Hematopoietic multipotent progenitor cell (in vitro differentiated cells): Measurements from ENCODE around the gene SLC5A10. TPM values are rescaled to one million over a fixed set of nuclear protein-coding genes. Genes with fewer than 3 reads are reported as not detected.
"Not testable (repeated sequence)": the region's sequence is repeated elsewhere in the genome, so short reads cannot be mapped to it uniquely, and the experiment has no call there.

Experiments used
- DNase-seq, 3 donors: peaks; one replicate each; pipeline ENCODE4 v3.0.0-alpha.2; 2011 to 2015; ENCODE audit warnings: low read depth in 2 of 3, low spot score in 2 of 3
- total RNA-seq: library from RNA; depleted of rRNA; stranded (reverse); fragments of >200 nt; gene quantifications from one replicate; pipeline ENCODE4 v1.2.3, GENCODE V29; 2012

The SLC5A10 gene
- total RNA-seq, 1 donor = 0.81 TPM

DNA sequence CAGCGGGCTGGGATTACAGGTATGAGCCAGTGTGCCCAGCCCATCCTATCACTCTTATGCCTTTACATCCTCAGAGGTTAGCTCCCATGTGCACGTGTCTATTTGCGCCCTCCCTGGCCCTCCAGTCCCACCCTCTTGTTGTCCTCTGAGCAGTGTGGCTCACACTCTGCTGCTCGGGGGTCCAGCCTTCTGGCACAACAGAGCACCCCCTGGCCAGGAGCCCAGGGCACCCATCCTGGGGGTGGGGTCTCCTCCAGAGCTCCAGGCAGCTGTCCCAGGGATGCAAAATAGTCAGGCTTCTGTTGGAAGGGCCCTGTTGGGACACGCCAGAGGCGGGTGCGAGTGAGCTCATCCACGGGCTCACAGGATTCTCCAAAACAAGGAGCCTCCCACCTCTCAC, 64.3 kb downstream of the SLC5A10 start:
- no peak for DNase-seq

DNA sequence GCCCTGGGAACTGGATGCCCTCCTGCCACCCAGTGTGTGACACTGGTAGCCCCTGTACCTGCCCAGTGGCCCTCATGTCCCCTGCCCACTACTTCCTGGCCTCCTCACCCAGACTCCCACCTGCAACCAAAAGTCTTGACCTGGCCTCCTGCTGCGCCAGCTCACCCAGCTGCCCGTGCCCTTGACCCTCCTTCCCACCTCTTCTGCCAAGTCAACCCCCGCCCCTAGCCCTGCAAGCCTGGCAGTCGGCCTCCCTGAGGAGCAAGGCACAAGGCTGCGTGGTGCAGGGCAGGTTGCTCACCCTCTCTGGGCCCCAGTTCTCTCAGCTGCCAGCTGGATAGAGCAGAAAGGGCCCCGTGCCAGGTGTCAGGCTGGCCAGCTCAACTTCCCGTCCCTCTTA, 64.9 kb downstream of the SLC5A10 start:
- no peak for DNase-seq

DNA sequence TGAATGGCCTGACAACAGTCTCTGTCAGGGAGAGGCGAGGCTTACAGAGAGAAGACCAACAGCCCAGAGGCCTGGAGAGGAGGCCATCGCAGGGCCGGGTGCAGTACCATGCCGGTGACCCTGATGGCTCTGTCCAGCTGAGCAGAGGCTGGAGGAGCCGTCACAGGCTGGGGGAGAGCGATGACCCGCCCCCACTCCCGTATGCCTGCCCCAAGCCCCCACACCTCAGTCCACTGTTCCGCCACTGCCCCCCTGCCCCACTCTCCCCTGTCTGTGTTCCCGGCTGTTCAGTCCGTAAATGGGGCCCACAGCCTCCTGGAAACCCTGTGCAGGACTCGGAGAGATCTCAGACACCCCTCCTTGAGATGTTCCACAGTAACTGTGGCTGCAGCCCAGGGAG, 65.4 kb downstream of the SLC5A10 start:
- DNase-seq = no peak

DNA sequence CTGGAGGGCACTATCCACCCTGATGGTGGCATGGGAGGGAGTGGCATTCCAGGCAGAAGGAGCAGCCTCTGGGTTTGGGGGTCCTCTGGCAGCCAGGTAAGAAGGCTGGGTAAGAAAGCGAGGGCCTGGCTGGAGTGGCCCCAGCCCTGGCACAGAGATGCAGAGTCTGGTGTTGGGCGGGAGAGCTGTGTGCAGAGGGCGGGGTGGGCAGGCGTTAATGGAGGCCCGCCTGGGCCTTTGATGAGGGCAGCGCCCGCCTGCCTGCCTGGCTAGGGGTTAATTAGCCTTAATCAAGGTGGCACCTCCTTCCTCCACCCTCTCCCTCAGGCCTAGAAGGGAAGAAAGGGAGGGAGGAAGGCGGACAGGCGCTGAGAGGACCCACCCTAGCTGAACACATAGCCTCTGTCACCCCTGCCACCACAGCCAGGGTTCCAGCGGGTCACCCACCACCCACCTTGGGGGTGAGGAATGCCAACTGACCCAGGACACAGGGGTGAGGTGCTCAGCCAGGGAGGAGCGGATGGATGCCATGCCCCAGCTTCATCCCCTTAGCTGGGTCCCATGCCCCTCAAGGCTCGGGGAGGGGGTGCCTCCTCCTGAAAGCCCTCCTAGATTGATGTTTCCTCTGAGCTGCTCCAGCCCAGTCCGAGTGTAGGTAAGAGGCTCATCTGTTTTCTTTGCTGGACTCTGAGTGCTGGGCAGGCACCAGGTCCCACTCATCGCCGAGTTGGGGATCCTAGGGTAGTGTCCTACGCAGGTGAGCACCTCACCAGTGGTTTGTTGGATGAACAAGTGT, 66.0 kb downstream of the SLC5A10 start:
- DNase-seq = no peak

DNA sequence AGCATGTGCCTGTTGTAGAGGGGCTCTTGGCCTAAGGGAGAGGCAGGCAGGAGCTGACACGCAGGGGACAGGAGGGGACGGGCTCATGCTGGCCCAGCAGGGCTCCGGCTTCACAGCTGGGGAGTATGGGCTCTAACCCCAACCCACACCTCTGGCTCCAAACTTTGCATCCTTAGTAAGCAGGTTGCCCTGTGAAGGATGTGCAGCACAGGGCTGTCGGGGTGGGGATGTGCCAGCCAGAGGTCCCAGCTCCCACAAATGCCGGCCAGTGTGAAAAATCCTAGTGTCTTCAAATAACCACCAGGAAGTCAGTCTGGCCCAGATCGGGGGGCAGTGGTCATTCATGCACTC, 66.6 kb downstream of the SLC5A10 start:
- no peak for DNase-seq

DNA sequence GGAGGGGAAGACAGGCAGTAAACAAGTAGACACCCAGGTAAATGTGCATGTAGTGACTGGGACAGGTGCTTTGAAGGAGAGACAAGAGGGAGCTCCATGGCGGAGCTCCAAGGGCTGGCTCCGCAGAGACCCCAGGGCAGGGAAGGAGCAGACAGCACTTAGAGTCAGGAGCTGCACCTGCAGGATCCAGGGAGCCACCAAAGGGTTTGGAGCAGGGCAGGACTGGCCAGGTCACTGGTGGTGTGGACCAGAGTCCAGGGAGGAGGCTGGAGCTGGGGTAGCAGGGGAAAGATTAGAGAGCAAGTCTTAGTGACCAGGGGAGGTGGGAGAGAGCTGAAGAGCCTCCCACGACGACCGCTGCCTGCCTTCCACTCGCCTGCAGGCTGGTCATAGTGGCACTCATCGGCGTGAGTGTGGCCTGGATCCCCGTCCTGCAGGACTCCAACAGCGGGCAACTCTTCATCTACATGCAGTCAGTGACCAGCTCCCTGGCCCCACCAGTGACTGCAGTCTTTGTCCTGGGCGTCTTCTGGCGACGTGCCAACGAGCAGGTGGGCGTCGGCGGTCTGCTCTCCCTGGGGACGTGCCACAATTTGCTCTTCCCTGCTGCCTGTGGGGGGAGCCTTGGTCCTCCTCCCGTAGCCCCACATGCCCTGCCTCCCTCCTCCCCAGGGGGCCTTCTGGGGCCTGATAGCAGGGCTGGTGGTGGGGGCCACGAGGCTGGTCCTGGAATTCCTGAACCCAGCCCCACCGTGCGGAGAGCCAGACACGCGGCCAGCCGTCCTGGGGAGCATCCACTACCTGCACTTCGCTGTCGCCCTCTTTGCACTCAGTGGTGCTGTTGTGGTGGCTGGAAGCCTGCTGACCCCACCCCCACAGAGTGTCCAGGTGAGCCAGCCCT, 67.3 kb downstream of the SLC5A10 start:
- no peak for DNase-seq

DNA sequence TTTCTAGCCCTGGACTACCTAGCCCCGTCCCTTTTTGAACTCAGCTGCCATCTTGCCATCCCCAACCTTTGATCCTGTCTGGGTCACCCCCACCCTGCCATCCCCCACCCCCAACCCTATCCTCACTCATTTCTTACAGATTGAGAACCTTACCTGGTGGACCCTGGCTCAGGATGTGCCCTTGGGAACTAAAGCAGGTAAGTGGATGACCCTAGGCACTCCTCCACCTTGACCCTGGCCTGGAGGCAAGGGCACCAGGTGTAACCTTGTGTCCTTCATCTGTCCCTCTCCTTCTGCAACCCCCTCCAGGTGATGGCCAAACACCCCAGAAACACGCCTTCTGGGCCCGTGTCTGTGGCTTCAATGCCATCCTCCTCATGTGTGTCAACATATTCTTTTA, 68.1 kb downstream of the SLC5A10 start:
- no peak for DNase-seq

DNA sequence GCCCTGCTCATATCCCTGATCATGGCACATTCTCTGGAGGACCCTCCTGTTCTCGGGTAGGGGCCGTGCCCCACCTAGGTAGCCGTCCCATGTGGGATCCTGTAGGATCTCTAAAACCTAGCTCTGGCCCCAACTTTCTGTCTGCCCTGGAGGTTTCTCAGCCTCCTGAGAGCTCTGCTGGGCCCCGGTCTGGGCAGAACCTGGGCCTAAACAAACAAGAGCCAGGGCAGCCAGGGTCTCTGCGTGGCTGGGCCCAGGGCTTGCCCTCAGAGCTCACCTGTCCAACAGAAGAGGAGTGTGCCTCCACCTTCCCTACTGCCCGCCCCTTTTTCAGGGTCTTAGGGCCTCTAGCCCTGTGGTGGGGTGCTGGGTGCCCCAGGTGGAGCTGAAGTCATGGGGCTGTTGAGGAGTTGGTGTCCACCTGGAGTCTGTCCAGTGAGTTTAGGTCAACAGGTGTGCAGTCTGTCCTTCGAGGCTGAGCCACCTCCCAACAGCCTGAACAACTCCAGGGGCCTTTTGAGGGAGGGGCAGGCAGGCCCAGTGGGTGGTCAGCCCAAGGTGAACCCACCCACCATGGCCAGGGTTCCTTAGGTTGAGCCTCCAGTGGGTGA, 69.2 kb downstream of the SLC5A10 start:
- DNase-seq = not testable (repeated sequence)

DNA sequence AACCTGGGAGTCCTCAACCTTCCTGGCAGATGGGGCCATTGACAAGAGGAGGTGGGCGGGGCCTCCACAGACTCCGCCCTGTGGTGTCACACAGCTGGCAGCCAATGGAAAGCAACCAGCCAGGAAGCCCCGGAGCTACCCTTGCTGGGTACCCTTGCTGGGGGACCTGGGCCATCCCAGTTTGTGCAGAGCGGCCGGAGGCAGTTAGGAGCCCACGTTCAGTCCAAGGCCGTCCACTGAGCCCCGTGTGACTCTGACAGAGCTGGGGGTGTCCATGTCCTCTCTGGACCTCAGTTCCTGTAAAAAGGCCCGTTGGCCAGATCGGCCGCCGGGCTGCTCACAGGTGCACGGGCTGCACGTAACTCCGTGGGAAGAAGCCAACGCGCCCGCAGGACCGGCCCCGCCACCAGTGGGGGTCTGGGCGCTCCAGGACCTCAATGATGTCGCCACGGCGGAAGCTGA, 69.7 kb downstream of the SLC5A10 start:
- DNase-seq = no peak

DNA sequence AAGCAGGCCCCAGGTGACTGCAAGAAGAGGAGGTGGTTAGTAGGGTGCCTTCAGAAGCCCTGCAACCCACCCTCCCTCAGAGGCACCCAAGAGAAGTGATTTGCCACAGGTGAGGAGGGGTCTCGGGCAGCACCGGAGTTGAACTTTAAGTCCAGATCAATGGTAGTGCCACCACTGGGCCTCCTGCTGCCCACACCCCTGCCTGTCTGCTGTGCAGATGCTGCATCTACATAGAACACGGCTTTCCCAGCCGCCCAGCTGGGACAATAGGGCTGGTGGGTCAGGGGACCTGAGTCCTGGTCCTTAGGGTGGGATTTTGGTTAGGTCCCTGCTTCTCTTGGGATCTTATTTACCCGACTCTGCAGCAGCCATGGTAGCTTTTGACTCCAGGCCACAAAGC, 70.2 kb downstream of the SLC5A10 start:
- no peak for DNase-seq

DNA sequence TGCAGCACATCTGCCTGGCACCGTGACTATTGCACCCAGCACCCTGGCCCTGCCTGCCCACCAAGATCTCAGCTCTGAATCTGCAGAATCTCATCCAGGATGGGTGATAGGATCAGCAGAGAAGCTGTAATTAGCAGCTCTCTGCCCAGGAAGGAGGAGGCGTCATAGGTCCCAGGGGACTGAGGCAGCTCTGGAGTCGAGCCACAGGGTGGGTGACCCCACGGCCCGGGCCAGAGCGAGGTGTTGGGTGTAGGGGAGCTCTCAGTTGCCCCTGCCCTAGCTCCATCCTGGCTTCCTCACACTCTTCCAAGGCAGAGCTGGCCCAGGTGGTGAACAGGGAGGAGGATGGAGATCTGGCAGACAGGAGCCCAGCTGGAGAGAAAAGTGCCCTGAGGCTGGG, 70.8 kb downstream of the SLC5A10 start:
- DNase-seq = no peak

DNA sequence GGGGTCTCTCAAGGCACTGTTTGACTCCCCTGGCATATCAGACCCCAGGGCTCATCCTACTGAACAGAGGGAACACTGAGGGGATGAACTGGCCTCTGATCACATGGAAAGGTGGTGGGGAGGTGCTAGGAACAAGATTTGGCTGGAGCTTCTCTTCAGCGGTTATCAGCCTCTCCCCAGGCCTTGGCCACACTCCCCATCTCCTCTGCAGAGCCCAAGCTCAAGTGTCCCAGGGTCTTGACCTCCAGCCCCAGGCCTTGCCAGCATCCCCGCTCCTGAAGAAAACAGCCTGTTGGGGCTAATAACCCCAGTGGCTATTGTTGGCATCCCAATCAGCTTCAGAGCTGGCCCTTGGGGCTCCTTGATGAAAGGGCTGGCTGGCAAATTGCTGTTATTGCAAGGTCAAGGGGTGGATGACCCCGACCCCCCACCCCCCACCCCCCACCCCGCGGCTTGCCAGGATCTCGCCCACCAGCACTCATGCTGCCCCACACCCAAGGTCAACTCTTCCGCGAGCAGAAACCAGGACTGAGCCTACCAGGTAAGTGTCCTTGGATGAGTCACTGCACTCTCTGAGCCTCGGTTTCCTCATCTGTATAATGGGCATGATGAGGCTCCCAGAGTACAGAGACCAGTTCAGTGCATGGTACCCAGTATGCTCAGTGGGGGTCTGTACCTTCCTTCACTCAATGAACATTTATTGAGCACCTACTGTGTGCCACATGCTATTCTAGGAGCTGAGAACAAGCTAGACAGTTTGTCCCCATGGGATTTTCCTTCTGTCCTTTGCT, 71.4 kb downstream of the SLC5A10 start:
- DNase-seq = no peak

DNA sequence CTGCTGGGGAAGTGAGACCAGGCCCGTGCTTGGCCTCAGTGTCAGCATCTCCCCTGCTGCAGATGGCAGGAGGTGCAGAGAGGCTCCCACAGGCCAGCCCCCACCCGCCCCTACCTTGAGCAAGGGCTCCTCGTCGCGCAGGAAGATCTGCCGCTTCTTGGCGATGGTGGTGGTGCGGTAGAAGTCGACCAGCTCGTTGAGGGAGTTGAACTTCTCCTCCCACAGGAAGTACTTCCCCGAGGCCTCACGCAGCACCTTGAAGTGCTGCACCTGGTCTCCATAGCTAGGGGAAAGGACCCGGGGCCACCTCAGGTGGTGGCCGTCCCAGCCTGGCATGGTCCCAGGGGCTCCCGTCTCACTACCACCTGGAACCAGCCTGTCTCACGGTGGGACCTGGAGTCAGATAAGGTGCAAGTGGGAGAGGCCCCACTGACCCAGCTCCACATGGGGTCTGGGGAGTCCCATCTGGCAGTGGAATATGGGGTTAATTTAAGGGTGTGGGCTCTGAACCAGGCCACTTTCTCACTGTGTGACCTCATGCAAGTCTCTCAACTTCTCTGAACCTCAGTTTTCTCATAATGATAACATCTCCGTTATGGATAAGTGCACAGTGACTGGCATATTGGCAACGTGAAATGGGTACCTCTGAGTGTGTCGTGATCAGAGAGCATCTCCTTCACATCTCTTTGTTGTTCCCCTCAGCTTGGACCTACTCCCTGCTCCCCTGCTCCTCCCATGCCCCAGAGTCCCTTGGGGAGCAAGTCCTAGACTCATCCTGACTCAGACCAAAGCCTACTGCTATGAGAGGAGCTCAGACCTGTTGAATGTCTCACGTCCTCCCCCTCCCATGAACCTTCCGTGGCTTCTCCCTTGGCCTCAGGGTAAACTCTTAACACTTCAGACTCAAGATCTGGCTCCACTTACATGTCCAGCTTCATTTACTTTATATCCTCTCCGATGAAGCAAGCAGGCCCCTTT, 72.4 kb downstream of the SLC5A10 start:
- DNase-seq = no peak

DNA sequence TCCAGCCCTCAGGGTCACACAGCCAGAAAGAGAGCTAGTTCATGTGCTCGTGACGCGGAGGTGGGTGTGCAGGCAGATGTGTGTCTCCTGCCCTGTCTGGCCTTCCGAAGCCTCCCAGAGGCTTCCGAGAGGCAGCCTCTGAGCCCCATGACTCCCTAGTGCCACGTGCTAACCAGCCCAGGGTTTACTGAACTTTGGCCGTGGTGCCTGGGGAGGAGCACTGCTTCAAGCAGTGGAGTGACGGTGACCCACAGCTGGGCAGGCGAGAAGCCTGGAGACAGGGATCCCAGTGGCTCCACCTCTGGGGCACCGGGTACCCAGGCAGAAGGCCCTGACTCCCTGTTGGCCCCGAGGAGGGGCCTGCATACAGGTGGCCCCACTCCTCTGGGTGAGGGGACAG, 76.7 kb downstream of the SLC5A10 start:
- not testable (repeated sequence) for DNase-seq

DNA sequence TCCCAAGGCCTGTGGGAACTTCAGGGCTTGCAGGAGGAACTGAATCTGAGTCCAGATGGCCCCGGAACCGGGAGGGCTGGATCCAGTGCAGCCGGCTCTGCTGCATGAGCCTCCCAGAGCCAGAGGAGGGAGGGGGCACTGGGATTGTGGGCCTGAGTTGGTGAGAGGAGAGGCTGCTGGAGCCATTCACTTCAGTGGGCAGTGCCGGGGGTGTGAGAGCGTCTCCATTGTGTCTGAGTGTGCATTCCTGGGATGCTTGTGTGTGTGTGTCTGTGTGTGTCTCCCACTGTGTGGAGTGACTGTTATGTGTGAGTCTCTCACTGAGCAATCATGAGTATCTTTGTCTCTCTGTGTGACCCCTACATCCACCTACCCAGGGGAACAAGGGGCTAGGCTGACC, 77.8 kb downstream of the SLC5A10 start:
- DNase-seq = not testable (repeated sequence)

DNA sequence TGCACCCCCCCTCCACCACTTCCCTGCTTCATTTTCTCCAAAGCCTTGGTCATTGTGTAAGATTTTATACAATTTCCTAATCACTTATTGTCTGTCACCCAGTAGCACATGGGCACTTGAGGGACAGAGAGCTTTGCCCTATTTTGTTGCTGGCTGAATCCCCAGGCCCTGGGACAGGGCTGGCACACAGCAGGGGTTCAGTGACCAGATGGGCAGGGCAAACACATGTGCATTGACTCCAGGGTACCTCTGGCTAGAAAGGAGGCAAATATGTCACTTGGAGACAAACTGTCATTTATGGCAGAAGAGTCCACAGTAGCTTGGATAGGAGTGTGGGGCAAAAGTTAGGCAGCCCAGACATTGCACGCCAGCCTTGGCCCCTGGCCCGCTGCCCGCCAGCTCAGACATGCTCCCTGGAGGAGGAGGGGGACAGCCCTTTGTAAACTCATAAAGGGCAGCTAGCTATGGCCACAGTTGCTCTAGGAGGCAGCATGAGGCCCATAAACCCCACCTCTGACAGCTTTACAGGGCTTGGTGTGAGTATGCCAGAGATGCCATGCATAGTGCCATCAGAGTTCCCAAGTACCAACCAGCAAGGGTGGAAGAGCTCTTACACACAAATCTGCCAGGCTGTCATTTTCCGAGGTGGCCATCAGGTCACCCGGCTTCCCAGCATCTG, 78.9 kb downstream of the SLC5A10 start:
- DNase-seq = not testable (repeated sequence)

DNA sequence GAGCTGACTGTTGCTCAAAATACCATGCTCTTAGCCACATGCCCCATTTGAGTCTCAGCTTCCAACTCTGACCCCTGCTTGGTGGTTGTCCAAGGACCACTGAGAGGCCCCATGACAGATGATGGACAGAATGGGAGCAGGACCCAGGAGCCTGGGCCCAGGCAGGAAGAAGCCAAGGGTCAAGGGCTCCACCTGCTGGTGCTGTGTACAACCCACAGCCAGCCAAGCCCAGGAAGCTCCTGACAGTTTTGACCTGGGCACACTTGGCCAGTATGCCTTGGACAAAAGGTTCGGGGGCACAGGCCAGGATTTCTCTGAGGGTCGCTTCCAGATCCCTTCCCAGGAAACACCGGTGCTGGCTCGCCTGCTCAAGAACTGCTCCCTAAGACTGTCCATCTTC, 79.8 kb downstream of the SLC5A10 start:
- not testable (repeated sequence) for DNase-seq

DNA sequence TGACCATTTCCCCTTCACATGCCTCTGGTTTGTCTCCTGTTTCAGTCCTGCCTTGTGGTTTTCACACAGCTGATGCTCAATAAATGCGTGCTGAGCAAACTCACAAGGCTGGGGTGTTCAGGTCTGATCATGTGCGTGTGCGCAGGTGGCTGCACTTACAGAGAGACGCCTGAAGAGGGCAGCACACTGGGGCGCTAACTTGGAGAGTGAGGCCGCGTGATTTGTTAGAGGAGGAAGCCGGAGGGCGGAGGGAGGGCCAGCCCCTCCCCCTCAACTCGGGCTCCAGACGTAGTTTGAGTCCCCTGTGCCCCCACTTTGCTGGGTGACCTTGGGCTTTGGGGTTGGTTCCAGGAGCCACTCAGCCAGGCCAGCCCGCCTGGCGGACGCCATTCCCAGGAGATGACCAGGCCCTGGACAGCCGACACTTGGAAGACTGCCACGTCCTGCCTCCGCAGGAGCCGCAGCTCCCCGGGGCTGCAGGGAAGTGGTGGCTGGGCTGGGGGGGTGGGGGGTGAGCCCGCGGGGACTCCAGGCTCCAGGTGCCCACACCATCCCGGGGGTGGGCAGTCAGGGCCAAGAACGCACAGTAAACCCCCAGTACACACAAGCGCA, 80.5 kb downstream of the SLC5A10 start:
- DNase-seq = not testable (repeated sequence)
